GM21619 (cell line): ENCODE results near the gene SOST.
A peak's percentile ranks its signal among the peaks of the same experiment; 100 is the strongest.

Source experiments
- ATAC-seq: cut with Tn5 transposase; IDR thresholded peaks from one replicate; pipeline ENCODE4 v1.9.1; 2021; ENCODE audit not compliant: unreplicated experiment

Gene SOST

DNA sequence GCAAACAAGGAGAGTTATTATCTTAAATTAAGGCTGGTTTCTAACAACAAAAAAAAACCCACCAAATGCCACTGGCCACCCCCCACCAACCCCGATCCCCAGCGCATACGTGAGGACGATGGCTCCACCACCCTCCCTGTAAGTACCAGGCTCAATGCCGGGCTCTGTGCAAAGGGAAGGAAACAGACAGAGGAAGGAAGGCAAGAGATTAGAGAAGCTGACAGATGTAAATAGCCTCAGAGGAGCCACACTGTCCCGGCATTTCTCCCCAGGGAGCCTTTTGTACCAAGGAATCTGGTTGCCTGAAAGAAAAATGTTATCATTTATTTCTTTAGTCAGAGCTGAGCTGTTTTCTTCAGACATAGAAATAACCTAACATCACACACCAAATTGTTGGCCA is 13.1 kb downstream of the SOST start:
- ATAC-seq: no peak

DNA sequence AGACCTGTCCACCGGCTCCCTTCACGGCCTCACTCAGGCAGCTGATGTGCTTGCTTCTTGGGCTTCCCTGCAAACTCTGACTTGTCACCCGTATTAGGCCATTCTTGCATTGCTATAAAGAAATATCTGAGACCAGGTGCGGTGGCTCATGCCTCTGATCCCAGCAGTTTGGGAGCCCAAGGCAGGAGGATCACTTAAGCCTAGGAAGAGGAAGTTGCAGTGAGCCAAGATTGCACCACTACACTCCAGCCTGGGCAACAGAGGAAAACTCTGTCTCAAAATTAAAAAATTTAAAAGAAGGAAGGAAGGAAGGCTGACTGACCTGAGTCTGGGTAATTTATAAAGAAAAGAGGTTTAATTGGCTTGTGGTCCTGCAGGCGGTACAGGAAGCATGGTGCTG is 17.0 kb downstream of the SOST start:
- no peak for ATAC-seq

DNA sequence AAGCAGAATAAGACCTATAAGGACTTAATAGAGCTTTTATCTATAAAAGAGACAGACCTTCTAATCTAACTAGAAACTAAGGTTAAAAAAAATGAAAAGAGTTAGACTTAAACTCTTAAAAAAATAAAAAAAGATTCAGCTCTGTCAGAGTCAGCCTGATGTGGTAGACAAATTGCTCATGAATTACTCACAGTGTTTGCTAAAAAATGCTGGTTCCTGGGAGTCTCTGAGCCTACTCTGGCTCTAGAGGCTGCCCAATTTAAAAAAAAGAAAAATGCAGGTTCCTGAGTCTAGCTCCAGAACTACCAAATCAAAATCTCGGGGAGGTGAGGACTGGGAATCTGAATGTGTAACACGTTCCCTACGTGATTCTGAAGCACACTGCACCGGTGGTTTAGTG is 18.1 kb downstream of the SOST start:
- ATAC-seq: no peak

DNA sequence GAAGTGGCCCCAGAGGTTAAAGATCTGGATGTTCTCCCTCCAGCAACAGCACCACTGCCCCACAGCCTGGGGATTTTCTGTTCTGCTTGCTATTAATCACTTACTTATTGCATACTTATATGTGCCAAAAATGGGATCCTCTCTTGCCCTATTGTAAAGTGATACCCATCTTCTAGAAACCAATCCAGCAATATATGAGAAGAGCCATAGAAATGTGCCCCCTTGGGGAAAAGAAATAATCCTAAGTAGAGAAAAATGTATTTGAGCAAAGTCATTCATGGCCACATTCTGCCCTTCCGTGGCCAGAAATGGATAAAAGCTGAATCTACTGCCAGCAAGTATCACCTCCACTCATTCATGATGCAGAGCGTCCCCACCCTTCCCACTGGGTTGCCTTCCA is 20.9 kb downstream of the SOST start:
- ATAC-seq: no peak

DNA sequence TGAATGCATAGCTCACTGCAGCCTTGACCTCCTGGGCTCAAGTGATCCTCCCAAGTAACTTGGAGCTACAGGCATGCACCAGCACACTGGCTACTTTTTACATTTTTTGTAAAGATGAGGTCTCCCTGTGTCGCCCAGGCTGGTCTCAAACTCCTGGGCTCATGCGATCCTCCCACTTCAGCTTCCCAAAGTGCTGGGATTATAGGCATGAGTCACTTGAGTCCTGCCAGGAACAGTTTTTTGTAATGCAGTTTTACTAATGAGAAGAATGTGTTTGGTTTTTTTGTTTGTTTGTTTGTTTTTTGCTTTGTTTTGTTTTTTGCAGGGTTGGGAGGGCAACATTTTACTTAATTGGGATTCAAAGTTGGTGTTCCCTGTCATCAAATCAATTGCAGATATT is 22.2 kb downstream of the SOST start:
- ATAC-seq: no peak

DNA sequence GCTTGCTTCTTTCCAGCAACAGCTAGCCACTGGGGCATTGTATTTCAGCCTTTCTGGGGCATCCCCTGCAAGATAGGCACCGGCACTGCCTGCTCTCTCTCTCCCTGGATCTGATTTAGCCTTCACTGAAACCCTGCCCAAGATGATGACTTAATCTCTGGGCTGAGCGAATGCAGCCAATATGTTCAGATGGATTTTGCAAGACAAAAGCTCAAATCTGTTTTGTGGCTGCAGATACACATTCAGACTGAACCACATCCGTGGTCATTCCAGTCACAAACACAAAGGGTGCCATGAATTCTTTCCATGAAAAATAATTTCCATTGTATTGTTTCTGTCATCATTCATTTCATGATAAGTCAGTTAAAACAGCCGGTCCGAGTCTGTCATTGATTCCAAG is 24.2 kb downstream of the SOST start:
- ATAC-seq: no peak

DNA sequence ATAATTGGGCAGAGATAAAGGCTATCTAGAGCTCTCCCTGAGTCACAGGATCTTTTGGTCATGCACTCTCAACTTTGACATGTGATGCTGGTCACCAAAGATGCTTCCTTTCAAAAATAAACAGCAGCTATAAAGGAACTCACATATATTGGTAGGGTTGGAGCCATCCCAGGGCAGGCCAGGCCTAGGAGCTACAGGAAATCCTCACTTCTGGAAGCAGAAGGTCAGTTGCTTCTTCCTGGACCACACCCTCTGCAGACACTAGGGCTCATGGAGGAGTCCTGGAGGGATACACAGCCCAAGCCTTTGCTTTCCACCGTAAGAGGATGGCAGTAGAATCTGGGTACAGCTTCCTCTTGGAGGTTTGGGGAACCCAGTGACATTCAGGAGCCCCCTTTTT is 24.6 kb downstream of the SOST start:
- ATAC-seq: no peak

DNA sequence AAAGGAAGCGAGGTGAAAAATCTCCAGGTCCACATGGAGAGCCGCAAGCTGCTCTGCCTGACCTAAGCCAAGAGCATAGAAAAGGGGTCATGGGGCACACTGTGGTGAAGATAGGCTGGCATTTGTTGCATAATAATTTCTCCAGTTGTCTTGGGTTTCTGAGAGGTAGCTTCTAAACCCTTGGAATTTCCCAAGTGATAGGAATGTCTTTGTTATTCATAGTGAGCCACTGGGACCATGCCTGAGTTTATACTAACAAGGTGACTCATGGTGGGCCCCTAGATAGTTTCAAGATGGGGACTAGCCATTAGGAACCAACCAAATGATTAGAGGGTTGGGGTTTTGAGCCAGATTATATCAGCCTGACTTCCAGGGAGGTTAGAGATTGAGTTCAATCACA is 25.6 kb downstream of the SOST start:
- ATAC-seq: no peak

DNA sequence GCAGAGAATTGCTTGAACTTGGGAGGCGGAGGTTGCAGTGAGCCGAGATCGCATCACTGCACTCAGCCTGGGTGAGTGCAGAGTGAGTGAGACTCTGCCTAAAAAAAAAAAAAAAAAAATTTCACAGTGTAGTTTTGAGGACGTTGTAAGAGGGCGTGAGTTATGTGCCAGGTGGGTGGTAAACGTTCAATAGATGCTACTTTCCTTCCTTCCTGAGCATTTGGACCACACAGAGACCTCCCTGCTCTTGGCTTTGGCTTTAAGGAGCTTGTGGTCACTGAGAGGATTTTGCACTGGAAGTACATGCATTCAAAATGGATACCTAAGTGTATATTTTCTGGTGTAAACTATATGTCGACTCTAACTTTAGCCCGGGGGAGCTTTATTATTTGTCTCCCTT is 30.5 kb downstream of the SOST start:
- ATAC-seq: no peak

DNA sequence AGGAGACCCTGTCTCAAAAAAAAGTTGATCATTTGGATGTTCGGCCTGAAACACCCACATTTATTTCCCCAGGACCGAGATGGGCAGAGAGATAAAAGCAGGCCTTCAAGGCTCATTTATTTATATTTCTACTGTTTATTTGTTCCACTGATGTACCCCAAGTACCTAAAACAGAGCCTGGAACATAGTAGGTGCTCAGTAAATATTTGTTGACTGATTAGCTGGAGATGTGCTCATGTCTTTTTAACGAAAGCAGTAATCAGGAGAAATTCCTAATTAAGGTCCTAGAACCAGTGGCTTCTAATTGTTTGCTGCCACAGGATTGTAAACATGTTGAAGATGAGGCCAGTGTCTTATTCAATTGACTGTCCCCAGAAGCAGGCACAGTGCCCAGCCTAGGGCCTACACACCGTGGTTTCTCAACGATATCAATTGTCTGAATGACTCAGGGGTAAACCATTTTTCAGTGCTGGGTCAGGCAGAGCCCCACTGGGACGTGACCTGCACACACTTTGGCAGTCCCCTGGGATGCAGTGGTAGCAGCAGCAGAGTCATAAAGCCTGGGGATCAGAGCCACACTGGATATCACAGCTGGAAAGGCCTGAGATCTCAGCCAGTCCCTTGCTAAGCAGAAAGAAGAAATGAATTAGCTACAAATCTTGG is 34.8 kb downstream of the SOST start:
- ATAC-seq: no peak

DNA sequence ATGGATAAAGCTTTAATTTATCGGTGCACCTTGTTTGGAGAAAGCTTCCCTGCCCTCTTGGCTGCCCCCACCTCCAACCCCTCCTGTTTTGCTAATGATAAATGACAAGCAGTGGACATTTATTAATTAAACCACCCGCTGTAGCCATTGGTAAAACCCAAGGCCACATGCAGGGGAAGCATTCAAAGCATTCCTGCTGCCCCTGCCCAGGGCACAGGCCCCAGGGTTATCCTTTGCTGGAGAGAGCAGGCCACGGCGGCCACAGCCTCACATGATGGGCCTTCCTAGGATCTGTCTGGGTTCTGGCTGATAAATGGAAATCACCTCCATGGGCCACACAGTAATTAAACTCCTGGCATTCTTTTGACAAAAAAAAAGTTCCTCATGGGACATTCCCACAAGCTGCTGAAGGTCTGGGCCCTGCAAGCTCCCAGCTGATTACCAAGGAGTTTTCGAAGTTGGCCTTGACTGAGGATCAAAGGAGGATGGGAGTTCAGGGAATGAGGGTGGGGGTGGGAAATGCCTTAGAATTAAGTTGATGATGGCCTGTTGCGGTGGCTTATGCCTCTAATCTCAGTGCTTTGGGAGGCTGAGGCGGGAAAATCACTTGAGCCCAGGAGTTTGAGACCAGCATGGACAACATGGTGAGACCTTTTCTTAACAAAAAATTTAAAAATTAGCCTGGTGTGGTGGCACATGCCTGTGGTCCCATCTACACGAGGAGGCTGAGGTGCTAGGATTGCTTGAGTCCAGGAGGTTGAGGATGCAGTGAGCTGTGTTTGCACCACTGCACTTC is 35.5 kb downstream of the SOST start:
- no peak for ATAC-seq

DNA sequence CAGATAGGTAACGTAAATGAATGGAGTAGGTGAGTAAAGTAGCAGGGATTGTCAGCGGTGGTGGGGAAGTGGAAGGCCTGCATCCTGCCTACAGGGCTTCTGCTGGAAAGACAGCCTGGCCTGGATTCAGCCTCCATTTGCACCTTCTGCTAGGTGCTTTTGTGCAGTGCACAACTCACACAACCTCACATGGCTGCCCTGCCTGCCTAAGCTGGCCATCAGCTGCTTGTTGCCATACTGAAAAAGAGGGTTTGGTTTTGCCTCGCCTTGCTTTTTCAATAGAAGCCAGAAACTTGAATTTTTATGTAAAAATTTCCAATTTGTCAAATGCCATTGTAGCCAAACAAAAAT is 36.3 kb downstream of the SOST start:
- ATAC-seq: no peak

DNA sequence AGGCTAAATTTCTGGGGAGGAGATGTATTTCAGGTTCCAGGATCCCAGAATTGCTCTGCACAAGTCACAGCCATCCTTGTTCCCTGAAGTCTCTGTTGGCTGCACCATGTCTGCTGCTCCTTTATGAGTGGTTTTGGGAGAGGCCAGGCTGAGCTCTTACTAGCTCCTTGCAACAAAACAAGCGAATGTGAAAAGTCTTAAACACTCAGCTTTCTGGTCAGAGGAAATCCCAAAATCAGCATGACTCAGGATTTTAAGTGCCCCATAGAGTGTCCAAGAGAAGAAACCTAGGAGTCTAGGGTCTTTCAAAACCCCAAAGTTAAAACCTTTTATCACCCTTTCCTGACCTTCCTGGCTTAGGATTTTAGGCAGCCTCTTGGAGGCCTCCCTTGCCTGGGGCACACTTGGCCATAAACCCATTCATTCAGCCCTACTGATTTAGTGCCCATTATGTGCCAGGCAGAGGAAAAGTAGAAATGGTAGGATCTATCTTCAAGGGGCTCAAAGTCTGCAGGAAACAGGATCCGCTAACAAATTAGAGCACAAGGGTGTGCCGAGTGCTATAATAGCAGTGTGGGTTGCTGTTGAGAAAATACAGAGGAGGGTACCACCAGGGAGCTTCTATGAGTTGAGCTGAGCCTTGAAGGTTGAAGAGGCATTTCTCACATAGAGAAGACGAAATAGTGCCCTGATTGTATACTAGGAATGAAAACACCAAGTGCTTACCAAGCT is 36.9 kb downstream of the SOST start:
- no peak for ATAC-seq

DNA sequence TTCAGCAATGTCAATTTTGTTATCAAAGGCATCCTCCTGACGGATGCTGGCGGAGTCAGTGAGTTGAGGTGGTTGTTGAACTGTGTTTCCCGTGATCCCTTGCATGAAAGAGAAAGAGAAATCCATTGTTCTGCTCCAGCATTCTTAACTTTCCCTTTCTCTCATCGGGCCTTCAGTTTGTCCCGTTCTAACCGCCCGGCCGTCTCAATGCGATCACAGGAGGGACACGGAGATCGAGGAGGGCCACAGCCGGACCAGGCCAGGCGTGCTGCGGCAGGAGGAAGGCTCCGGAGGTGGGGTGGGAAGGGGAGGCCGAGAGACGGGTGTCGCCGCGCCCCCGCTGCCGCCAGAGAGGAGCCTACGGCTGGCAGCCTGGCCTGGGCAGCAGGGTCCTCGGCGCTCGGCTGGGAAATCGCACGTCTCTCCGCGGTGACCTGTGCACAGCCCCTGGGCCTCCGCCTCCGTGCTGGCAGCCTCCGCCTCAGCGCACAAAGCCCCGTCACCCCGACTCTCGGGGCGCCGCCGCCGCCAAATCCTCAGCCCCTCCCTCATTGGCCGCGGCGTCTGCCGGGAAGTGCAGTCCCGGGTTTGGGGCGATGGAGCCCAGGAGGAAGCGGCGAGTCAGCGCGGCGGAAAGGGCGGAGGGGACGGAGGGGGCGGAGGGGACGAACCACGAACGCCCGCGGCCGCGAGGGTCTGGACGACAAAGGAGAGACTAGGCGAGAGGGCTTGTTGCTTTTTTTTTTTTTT is 38.1 kb downstream of the SOST start:
- ATAC-seq: peak; percentile 66

DNA sequence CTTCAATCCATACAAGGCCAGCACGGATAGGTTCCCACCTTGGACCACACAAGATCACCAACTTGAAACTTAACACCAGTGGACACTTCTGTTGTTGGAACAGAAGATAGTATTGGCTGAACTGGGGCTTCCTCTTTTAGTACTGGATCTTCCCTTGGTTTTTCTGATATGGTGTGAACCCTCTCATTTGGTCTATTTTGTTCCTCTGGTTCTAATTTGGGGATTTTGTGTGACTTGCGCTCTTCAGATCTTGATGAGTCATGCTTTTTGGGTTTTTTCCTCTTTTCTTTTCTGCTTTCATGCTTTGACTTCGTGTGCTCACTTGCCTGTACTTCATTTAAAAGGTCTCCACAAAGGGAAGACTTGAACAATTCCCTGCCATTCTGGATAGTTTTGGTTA is 39.0 kb downstream of the SOST start:
- no peak for ATAC-seq

DNA sequence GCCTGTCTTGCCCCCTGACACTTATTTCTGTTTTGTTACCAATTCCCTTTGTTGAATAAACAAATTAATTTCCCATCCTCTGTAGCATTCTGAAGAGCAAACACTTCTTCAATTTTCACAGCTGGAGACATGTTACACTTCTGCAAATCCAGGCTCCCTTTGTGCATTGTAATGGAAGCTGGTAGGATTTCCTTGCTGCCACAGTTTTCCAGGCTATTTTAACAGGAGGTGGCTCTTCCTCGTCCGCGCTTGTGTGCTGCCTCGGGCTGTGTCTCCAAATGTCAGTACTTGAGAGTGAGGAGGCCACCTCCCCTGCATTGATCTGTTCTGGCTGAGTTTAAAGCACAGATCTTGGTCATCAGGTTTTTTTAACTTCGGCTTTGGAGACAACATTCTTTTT is 40.0 kb downstream of the SOST start:
- no peak for ATAC-seq

DNA sequence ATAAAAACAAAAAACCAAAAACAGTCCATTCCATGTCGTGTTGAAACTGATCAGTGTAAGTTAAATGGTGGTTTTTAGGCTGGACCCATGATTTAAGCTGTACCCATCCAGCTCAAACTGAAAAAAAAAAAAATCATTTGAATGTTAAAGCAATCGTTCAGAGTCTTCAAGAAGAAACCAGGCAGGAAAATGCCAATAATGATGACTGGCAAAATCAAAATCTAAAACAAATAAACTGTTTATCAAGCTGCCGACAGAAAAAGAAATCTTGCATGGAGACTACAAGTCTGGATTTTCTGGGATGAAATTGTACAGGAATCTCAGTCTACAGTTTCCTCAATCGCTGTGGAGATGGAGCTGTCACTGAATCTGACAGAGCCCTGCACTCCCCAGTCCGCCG is 40.7 kb downstream of the SOST start:
- ATAC-seq: no peak

DNA sequence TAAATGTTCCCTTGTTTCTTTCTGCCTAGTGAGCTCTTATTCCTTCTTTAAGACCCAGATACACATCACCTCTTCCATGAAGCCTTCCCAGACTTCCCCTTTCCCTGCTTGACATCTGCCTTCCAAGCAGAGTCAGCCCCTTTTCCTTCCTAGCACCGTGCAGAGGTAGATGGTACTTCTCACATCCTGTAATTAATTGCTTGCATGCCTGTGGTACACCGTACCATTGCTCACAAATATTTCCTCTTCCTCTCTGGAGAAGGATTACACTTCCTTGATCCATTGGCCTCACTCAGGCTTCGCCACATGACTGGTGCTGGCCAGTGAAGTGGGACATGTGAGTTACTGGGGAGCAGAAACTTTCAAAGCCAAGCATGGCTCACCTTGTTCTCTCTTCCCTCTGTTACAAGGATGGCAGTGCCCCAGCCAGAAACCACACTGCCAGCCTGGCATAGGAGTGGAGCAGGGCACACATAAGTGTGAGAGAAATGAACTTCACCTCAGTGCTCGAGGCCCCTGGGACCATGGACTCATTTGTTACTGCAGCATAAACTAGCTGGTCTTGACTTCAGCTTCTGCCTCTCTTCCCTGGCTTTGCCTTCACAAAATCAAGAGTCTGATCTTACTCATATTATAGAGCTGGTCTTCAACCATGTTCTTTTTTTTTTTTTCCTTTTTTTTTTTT is 44.0 kb downstream of the SOST start:
- ATAC-seq: no peak

DNA sequence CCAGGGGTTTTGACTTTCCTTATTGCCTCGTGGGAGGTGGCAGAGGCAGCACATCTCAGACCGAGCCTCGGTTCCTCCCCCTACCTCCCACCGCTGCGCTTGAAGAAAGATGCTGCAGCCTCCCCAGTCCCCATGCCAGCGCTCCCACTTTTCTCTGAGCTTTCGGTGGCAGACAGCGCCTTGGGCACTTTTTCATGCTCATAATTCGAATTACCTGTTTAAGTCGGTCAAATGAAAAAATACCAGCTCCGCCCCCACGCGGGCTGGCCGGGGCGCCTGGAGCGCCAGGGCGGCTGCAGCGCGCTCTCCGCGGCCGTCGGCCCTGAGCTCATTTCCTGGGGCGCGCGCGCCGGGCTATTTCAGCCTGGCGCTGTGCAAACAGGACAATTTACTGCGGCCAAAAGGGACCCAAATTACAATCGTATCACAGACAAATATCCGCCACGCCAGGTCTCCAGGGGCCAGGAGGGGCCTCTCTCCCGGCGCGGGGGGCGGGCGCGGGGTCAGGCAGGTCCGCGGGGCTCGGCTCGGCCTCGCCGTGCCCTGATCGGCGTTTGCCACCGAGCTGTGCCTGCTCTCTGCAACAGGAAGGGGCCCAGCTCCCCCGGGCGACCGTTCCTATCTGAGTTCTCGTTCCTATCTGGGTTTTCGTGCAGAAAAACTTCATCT is 45.0 kb downstream of the SOST start:
- ATAC-seq: no peak

DNA sequence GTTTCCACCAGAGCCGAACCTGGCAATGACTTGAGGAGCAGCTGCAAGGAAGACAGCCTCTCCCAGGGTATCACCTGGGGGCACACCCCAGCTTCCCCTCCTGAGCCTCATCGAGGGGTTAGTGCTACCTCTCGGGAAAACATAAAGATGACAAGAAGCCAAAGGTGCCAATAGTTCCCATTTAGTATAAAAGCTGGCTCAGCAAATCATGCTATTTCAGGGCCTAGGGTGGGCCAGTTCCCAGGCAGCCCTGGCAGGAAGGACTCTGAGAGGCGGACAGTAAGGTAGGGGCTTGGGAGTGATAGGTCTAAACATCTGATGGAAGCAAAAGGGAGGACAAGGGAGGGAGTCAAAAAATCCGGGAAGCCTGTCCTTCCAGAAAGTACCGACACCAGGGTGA is 46.2 kb downstream of the SOST start:
- ATAC-seq: no peak
